IMR-90 (cell line): Measurements from ENCODE around the gene DPYSL3. TPM values are rescaled to one million over a fixed set of nuclear protein-coding genes. Genes with fewer than 3 reads are reported as not detected.

Experiments used
- ATAC-seq: fragments of 200-7000 bp; cut with Tn5 transposase; 2 replicates; pipeline ENCODE4 v1.9.1; 2020; ENCODE audit warnings: low read depth, mild to moderate bottlenecking, moderate library complexity
- BruUV-seq: library from RNA; stranded (reverse); fragments of 400-500 nt; replicated peaks from 2 replicates; lab custom pipeline; 2021; lab: Mats Ljungman, UMichigan
- CTCF ChIA-PET: fragments of 300-600 bp; formaldehyde crosslinking; extraction: SDS; loops from one replicate; lab custom pipeline; 2021; ENCODE audit warnings: antibody characterized with exemption; lab: Yijun Ruan, JAX
- POLR2A ChIA-PET: fragments of 300-600 bp; sonication (Branson Sonifier 250); formaldehyde crosslinking; loops from one replicate; lab custom pipeline; 2022; ENCODE audit warnings: antibody characterized with exemption; ENCODE audit not compliant: unreplicated experiment; lab: Charles Lee
- DNase-seq: peaks from one replicate; pipeline ENCODE4 v3.0.0; 2013
- H2AFZ ChIP-seq: replicated peaks from 2 replicates; pipeline ENCODE3; 2013; ENCODE audit warnings: low read length, mild to moderate bottlenecking; ENCODE audit not compliant: poor library complexity
- H2AK5ac ChIP-seq: 2 replicates; pipeline ENCODE4 v1.6.1; 2013; ENCODE audit warnings: low read depth, low read length, inconsistent platforms
- H2AK9ac ChIP-seq: replicated peaks from 2 replicates; pipeline ENCODE3; 2013; ENCODE audit warnings: mild to moderate bottlenecking, low read depth, low read length, moderate library complexity; ENCODE audit not compliant: poor library complexity
- H2BK120ac ChIP-seq: 2 replicates; pipeline ENCODE4 v1.6.1; 2013; ENCODE audit warnings: low read depth, low read length, inconsistent platforms
- H2BK15ac ChIP-seq: 3 replicates; pipeline ENCODE4 v1.6.1; 2013; ENCODE audit warnings: low read depth, low read length, inconsistent platforms
- H2BK20ac ChIP-seq: 2 replicates; pipeline ENCODE4 v1.6.1; 2013; ENCODE audit warnings: low read depth, mild to moderate bottlenecking, inconsistent platforms, low read length, moderate library complexity
- H2BK5ac ChIP-seq: 2 replicates; pipeline ENCODE4 v1.6.1; 2013; ENCODE audit warnings: mild to moderate bottlenecking, low read depth, low read length, inconsistent platforms; ENCODE audit not compliant: poor library complexity, severe bottlenecking
- H3K14ac ChIP-seq: replicated peaks from 2 replicates; pipeline ENCODE4 v1.6.1; 2013; ENCODE audit warnings: low read depth, low read length, inconsistent platforms
- H3K18ac ChIP-seq: 2 replicates; pipeline ENCODE4 v1.6.1; 2013; ENCODE audit warnings: low read depth, low read length, control low read depth
- H3K23ac ChIP-seq: 2 replicates; pipeline ENCODE4 v1.6.1; 2013; ENCODE audit warnings: low read depth, low read length, inconsistent platforms
- H3K27ac ChIP-seq: 2 replicates; pipeline ENCODE4 v1.5.1; 2013; ENCODE audit warnings: mild to moderate bottlenecking, control low read depth, low read length; ENCODE audit not compliant: insufficient read depth
- H3K27me3 ChIP-seq: 2 replicates; pipeline ENCODE4 v1.6.1; 2013; ENCODE audit warnings: low read length; ENCODE audit not compliant: control insufficient read depth, insufficient read depth
- H3K36me3 ChIP-seq: 2 replicates; pipeline ENCODE4 v1.6.1; 2013; ENCODE audit warnings: low read length, mixed read lengths; ENCODE audit not compliant: control insufficient read depth, insufficient read depth
- H3K4ac ChIP-seq: 2 replicates; pipeline ENCODE4 v1.6.1; 2013; ENCODE audit warnings: low read depth, low read length, inconsistent platforms
- H3K4me1 ChIP-seq: 2 replicates; pipeline ENCODE4 v1.6.1; 2013; ENCODE audit warnings: low read length, mixed read lengths; ENCODE audit not compliant: control insufficient read depth, insufficient read depth
- H3K4me2 ChIP-seq: 2 replicates; pipeline ENCODE4 v1.6.1; 2013; ENCODE audit warnings: low read depth, mild to moderate bottlenecking, control low read depth, low read length, moderate library complexity
- H3K4me3 ChIP-seq: 2 replicates; pipeline ENCODE4 v1.5.1; 2013; ENCODE audit warnings: low read depth, mild to moderate bottlenecking, control low read depth, low read length, moderate library complexity; ENCODE audit not compliant: insufficient read depth
- H3K56ac ChIP-seq: 2 replicates; pipeline ENCODE4 v1.6.1; 2013; ENCODE audit warnings: low read length, inconsistent platforms; ENCODE audit not compliant: insufficient read depth; ENCODE audit errors: extremely low read depth
- H3K79me1 ChIP-seq, 2 experiments: 2 replicates each; pipeline ENCODE4 v1.6.1; 2013; ENCODE audit warnings: low read length in 2 of 2, inconsistent platforms in 1 of 2, low read depth in 1 of 2
- H3K9ac ChIP-seq: 2 replicates; pipeline ENCODE4 v1.6.1; 2013; ENCODE audit warnings: low read depth, low read length, control low read depth
- H3K9me1 ChIP-seq: 2 replicates; pipeline ENCODE4 v1.6.1; 2013; ENCODE audit warnings: low read length, inconsistent platforms; ENCODE audit not compliant: insufficient read depth
- H3K9me3 ChIP-seq: 2 replicates; pipeline ENCODE4 v1.6.1; 2013; ENCODE audit warnings: low read length; ENCODE audit not compliant: control insufficient read depth, insufficient read depth
- H4K20me1 ChIP-seq: 2 replicates; pipeline ENCODE4 v1.6.1; 2013; ENCODE audit warnings: low read length, inconsistent platforms; ENCODE audit not compliant: insufficient read depth
- H4K5ac ChIP-seq: 2 replicates; pipeline ENCODE4 v1.6.1; 2013; ENCODE audit warnings: mild to moderate bottlenecking, low read depth, low read length, control low read depth
- H4K8ac ChIP-seq, 2 experiments: 2 replicates each; pipeline ENCODE4 v1.6.1; 2013; ENCODE audit warnings: low read depth in 2 of 2, low read length in 2 of 2, control low read depth in 1 of 2, inconsistent platforms in 1 of 2
- H4K91ac ChIP-seq: 2 replicates; pipeline ENCODE4 v1.6.1; 2013; ENCODE audit warnings: low read depth, low read length, inconsistent platforms; ENCODE audit not compliant: insufficient read depth
- BHLHE40 ChIP-seq: fragments of 150-350 bp; IDR thresholded peaks from 2 replicates; pipeline ENCODE4 v1.6.1; 2016; ENCODE audit warnings: mild to moderate bottlenecking, low read depth, low read length
- CTCF ChIP-seq: conservative IDR thresholded peaks from 2 replicates; pipeline ENCODE4 v1.5.1; 2012; ENCODE audit warnings: mild to moderate bottlenecking, low read depth, low read length, improper control_type of control experiment
- FOS ChIP-seq: fragments of 150-350 bp; IDR thresholded peaks from 2 replicates; pipeline ENCODE4 v1.6.1; 2016; ENCODE audit warnings: low read depth, low read length
- MAFK ChIP-seq: IDR thresholded peaks from 2 replicates; pipeline ENCODE4 v1.6.1; 2012; ENCODE audit warnings: low read depth, low read length, improper control_type of control experiment
- NFE2L2 ChIP-seq: fragments of 150-350 bp; IDR thresholded peaks from 2 replicates; pipeline ENCODE4 v1.6.1; 2016; ENCODE audit warnings: low read depth, mild to moderate bottlenecking, low read length
- POLR2A ChIP-seq: IDR thresholded peaks from 2 replicates; pipeline ENCODE4 v1.6.1; 2012; ENCODE audit warnings: mild to moderate bottlenecking, low read depth, low read length
- RAD21 ChIP-seq: IDR thresholded peaks from 2 replicates; pipeline ENCODE4 v1.6.1; 2012; ENCODE audit warnings: low read length, improper control_type of control experiment
- RCOR1 ChIP-seq: IDR thresholded peaks from 2 replicates; pipeline ENCODE4 v1.6.1; 2012; ENCODE audit warnings: mild to moderate bottlenecking, low read length, improper control_type of control experiment; ENCODE audit not compliant: insufficient replicate concordance
- SMC3 ChIP-seq: fragments of 150-350 bp; IDR thresholded peaks from 2 replicates; pipeline ENCODE4 v1.6.1; 2016; ENCODE audit warnings: low read depth, mild to moderate bottlenecking, antibody characterized with exemption, low read length, moderate library complexity
- WGBS, 2 experiments: methylation state at CpG; one replicate each; pipeline versions ENCODE4 v1.1.5 to v1.1.7; 2013; ENCODE audit warnings: missing lambda C conversion rate in 2 of 2; ENCODE audit not compliant: insufficient read length in 1 of 2; ENCODE audit errors: extremely low coverage in 2 of 2; 5-methylcytosine and 5-hydroxymethylcytosine counted together
- dilution Hi-C: fragments of 300-500 bp; cut with HindIII; formaldehyde crosslinking; loops from one replicate; pipeline ENCODE4 v1.14.3; 2018; ENCODE audit warnings: low sequenced_read_pairs; ENCODE audit not compliant: unreplicated experiment
- in situ Hi-C: fragments of 300-500 bp; cut with MboI; formaldehyde crosslinking; loops from 3 replicates; pipeline ENCODE4 v1.14.3; 2019; ENCODE audit warnings: low sequenced_read_pairs, inconsistent platforms, mixed read lengths
- intact Hi-C: fragments of 100-400 bp; cut with micrococcal nuclease; formaldehyde crosslinking; loops from 2 replicates; pipeline ENCODE4 v1.10.0; 2022
- polyA plus RNA-seq, 3 experiments: library from polyadenylated mRNA; depleted of rRNA; stranded (reverse); fragments of >200 nt; gene quantifications; 2 replicates each; pipeline ENCODE4 v1.2.3, GENCODE V29; 2012; ENCODE audit warnings: low replicate concordance in 1 of 3
- total RNA-seq: library from RNA; depleted of rRNA; stranded (reverse); fragments of >200 nt; gene quantifications from 2 replicates; pipeline ENCODE4 v1.2.3, GENCODE V29; 2012

DPYSL3 gene
- total and polyA plus RNA-seq, 2 of the 4 experiments (the other 2 are of a cell fraction): 50.2 to 60.9 TPM

- Histone ChIP-seq H3K79me1 (no peaks in the 10 kb centered on the region), H3K4me2 (no peak overlapping the region), H3K23ac (no peak overlapping the region), H2BK5ac (no peak overlapping the region), H4K8ac (no peak overlapping the region), H3K9ac (no peak overlapping the region), H3K18ac (no peak overlapping the region), H3K14ac (no peak overlapping the region), H4K5ac (no peak overlapping the region), H2BK15ac (no peak overlapping the region), H4K91ac (no peak overlapping the region), H3K4me3 (no peak overlapping the region), H3K9me1 (no peaks in the 10 kb centered on the region), H3K4ac (no peak overlapping the region), H3K9me3 (no peaks in the 10 kb centered on the region), H3K27ac (no peak overlapping the region), H3K56ac (no peak overlapping the region), H3K27me3 (peaks cover 4% of the 10 kb centered on the region; the same call in 1 of the 2 replicates), H2AFZ (no peak overlapping the region), H2BK120ac (no peak overlapping the region), H4K20me1 (no peaks in the 10 kb centered on the region), H2BK20ac (no peak overlapping the region), H2AK5ac (no peak overlapping the region), H3K36me3 (no peaks in the 10 kb centered on the region), H3K4me1 (peaks cover 2% of the 10 kb centered on the region; the same call in 1 of the 2 replicates), H2AK9ac (no peak overlapping the region)
- intact Hi-C loops: loop anchor here (1.0 to 10.0 kb wide), 4 partner anchors 146 to 835 kb away; no protein-coding TSS in a partner anchor
- WGBS, 2 experiments: no CpG with 5 or more reads among the region's 2 CpGs
- ATAC-seq: peak; percentile 79
- no TSS peak for BruUV-seq
- TF ChIP-seq POLR2A (no peak), RCOR1 (no peak), CTCF (peak; percentile 68), MAFK (no peak), FOS (no peak), SMC3 (peak; percentile 70), RAD21 (peak; percentile 66), NFE2L2 (no peak), BHLHE40 (no peak)
- POLR2A ChIA-PET: no interaction called here
- peak; percentile 20 for DNase-seq
- in situ Hi-C loops: loop anchor here (10.0 to 25.0 kb wide), 2 partner anchors 155 to 833 kb away; no protein-coding TSS in a partner anchor
- CTCF ChIA-PET: interaction anchor here (0.7 to 1.7 kb wide), 9 partner anchors 12 to 271 kb away, joined by 3 to 6 read pairs (median 4); no protein-coding TSS in a partner anchor
- dilution Hi-C loops: no loop called here
These were observed 140.0 kb downstream of the DPYSL3 start for GRCh38 chr5:147369742-147370374.
